Hepatocyte (in vitro differentiated cells): ENCODE measurements around the gene DCAF8. TPM values are rescaled to one million over a fixed set of nuclear protein-coding genes. Genes with fewer than 3 reads are reported as not detected.

ENCODE experiments used
- DNase-seq: peaks from one replicate; pipeline ENCODE4 v3.0.0-alpha.2; 2016; ENCODE audit warnings: low spot score
- H2AFZ ChIP-seq: fragments of 200-600 bp; sonication (generic); 2 replicates; pipeline ENCODE4 v1.6.0; 2016; ENCODE audit warnings: antibody characterized with exemption, mild to moderate bottlenecking
- H3K27ac ChIP-seq: fragments of 200-600 bp; sonication (generic); 2 replicates; pipeline ENCODE4 v1.5.1; 2016; ENCODE audit warnings: mild to moderate bottlenecking
- H3K27me3 ChIP-seq: fragments of 200-600 bp; sonication (generic); 2 replicates; pipeline ENCODE4 v1.6.1; 2016
- H3K36me3 ChIP-seq: fragments of 200-600 bp; sonication (generic); replicated peaks from 2 replicates; pipeline ENCODE4 v1.5.1; 2016; ENCODE audit warnings: low read depth; ENCODE audit not compliant: insufficient read depth
- H3K4me1 ChIP-seq: fragments of 200-600 bp; sonication (generic); 2 replicates; pipeline ENCODE4 v1.5.1; 2016; ENCODE audit warnings: mild to moderate bottlenecking, moderate library complexity; ENCODE audit not compliant: insufficient read depth
- H3K4me2 ChIP-seq: fragments of 200-600 bp; sonication (generic); 2 replicates; pipeline ENCODE4 v1.6.0; 2016
- H3K4me3 ChIP-seq: fragments of 200-600 bp; sonication (generic); 2 replicates; pipeline ENCODE4 v1.5.1; 2016; ENCODE audit warnings: mild to moderate bottlenecking
- H3K79me2 ChIP-seq: fragments of 200-600 bp; sonication (generic); 2 replicates; pipeline ENCODE4 v1.6.0; 2017; ENCODE audit warnings: mild to moderate bottlenecking
- H3K9me2 ChIP-seq: fragments of 200-600 bp; sonication (generic); replicated peaks from 2 replicates; pipeline ENCODE4 v1.6.0; 2017; ENCODE audit warnings: mild to moderate bottlenecking; ENCODE audit not compliant: insufficient read depth
- H3K9me3 ChIP-seq: fragments of 200-600 bp; sonication (generic); 2 replicates; pipeline ENCODE4 v1.5.1; 2016; ENCODE audit warnings: low read depth, mild to moderate bottlenecking
- H4K20me1 ChIP-seq: fragments of 200-600 bp; sonication (generic); 2 replicates; pipeline ENCODE4 v1.6.0; 2016; ENCODE audit warnings: mild to moderate bottlenecking; ENCODE audit not compliant: insufficient read depth, poor library complexity, severe bottlenecking
- CTCF ChIP-seq: fragments of 200-600 bp; sonication (generic); IDR thresholded peaks from 2 replicates; pipeline ENCODE4 v1.5.1; 2016; ENCODE audit warnings: antibody characterized with exemption, mild to moderate bottlenecking; ENCODE audit not compliant: poor library complexity
- EZH2 ChIP-seq: fragments of 200-600 bp; sonication (generic); IDR thresholded peaks from 2 replicates; pipeline ENCODE4 v1.6.1; 2016; ENCODE audit warnings: antibody characterized with exemption, mild to moderate bottlenecking, borderline replicate concordance
- EZH2phosphoT487 ChIP-seq: fragments of 200-600 bp; sonication (generic); IDR thresholded peaks from one replicate; pipeline ENCODE4 v1.6.1; 2018; ENCODE audit warnings: antibody characterized with exemption, mild to moderate bottlenecking, low read depth, moderate library complexity; ENCODE audit not compliant: unreplicated experiment, severe bottlenecking
- WGBS: methylation state at CpG from one replicate; pipeline ENCODE4 v1.1.6; 2016; ENCODE audit warnings: low lambda C conversion rate; ENCODE audit errors: missing lambda C conversion rate; 5-methylcytosine and 5-hydroxymethylcytosine counted together
- polyA plus RNA-seq: library from polyadenylated mRNA; unstranded; fragments of >200 nt; fragmentation: Nextera tagmentation; extraction: Ambion mirVana; gene quantifications from 2 replicates; pipeline ENCODE4 v1.2.1, GENCODE V29; 2016
- total RNA-seq: library from RNA; depleted of rRNA; stranded (reverse); fragments of >200 nt; gene quantifications from 2 replicates; pipeline ENCODE4 v1.2.3, GENCODE V29; 2014

Gene DCAF8
- total and polyA plus RNA-seq, 2 experiments from 2014 or later = 95.1 to 110 TPM

- H3K27ac ChIP-seq = no peak overlapping the region
- DNase-seq = no peak
- TF ChIP-seq CTCF (no peak), EZH2phosphoT487 (no peak), EZH2 (no peak)
- H3K4me2 ChIP-seq = no peak overlapping the region
- no peaks in the 10 kb centered on the region for H4K20me1 ChIP-seq
- H3K36me3 ChIP-seq = peaks cover 4% of the 10 kb centered on the region
- H3K27me3 ChIP-seq = no peaks in the 10 kb centered on the region
- no peaks in the 10 kb centered on the region for H3K9me2 ChIP-seq
- H2AFZ ChIP-seq = no peak overlapping the region
- H3K4me1 ChIP-seq = peaks cover 11% of the 10 kb centered on the region
- H3K9me3 ChIP-seq = no peaks in the 10 kb centered on the region
- H3K4me3 ChIP-seq = no peak overlapping the region
- H3K79me2 ChIP-seq = no peaks in the 10 kb centered on the region
These were observed 46.0 kb downstream of the DCAF8 start for GRCh38 chr1:160216301-160216700.

GRCh38 chr1:160214481-160215140 is 47.7 kb downstream of the DCAF8 start:
- Histone ChIP-seq H3K27me3 (no peaks in the 10 kb centered on the region), H3K27ac (no peak overlapping the region), H3K9me3 (no peaks in the 10 kb centered on the region), H3K4me3 (no peak overlapping the region), H2AFZ (no peak overlapping the region), H3K79me2 (peaks cover 7% of the 10 kb centered on the region), H3K4me1 (peaks cover 15% of the 10 kb centered on the region), H3K9me2 (no peaks in the 10 kb centered on the region), H3K36me3 (peaks cover 4% of the 10 kb centered on the region), H3K4me2 (no peak overlapping the region), H4K20me1 (peaks cover 6% of the 10 kb centered on the region)
- no peak for TF ChIP-seq EZH2phosphoT487
- no peak for TF ChIP-seq CTCF
- no peak for TF ChIP-seq EZH2
- DNase-seq = no peak
- WGBS = 86% methylated on average over 3 of the region's 3 CpGs

GRCh38 chr1:160211046-160211790 is 51.1 kb downstream of the DCAF8 start:
- Histone ChIP-seq H3K4me3 (no peak overlapping the region), H3K9me2 (no peaks in the 10 kb centered on the region), H3K4me1 (peaks cover 14% of the 10 kb centered on the region), H3K79me2 (peaks cover 17% of the 10 kb centered on the region), H3K4me2 (no peak overlapping the region), H3K9me3 (no peaks in the 10 kb centered on the region), H3K27ac (no peak overlapping the region), H4K20me1 (peaks cover 8% of the 10 kb centered on the region), H3K36me3 (peaks cover 4% of the 10 kb centered on the region), H3K27me3 (no peaks in the 10 kb centered on the region), H2AFZ (no peak overlapping the region)
- TF ChIP-seq EZH2phosphoT487 (no peak), CTCF (no peak), EZH2 (no peak)
- no peak for DNase-seq
- 88% methylated on average over 9 of the region's 10 CpGs for WGBS
